Liver (tissue), 3 donors: ENCODE data around the gene MT1F.

Experiments used
- JUND ChIP-seq, 2 donors: IDR thresholded peaks; 2 replicates each; pipeline ENCODE4 v1.6.1; 2016; ENCODE audit warnings: antibody characterized with exemption in 2 of 2
- RAD21 ChIP-seq, 2 donors: IDR thresholded peaks; 2 replicates each; pipeline ENCODE4 v1.6.1; 2016; ENCODE audit warnings: antibody characterized with exemption in 2 of 2, mild to moderate bottlenecking in 2 of 2
- TF ChIP-seq, protein P1 (sequence below): fragments of 150-350 bp; IDR thresholded peaks from 2 replicates; pipeline ENCODE4 v1.5.1; 2017; ENCODE audit warnings: improper control_type of control experiment, low read depth, low read length; ENCODE audit not compliant: missing input control
- TF ChIP-seq, protein P2 (sequence below): IDR thresholded peaks from 2 replicates; pipeline ENCODE4 v1.6.1; 2016; ENCODE audit warnings: antibody characterized with exemption
- donor health status: healthy.
- donor health status: healthy.

DNA sequence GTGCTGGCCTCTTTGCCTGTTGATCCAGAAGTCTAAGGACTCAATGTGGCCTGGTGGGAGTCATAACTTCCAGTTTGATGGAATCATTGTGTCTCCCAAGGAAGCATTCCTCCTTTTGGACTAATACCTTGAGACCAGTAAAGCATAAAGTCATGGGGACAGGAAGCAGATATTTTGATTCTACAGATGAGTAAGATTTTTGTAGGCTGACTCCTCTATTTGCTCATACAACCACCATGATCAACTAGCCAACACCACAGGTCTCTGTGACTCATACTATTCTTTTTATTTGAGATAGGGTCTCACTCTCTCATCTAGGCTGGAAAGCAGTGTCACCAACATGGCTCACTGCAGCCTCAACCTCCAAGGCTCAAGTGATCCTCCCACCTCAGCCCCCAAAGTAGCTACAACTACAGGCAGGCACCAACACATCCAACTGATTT is 43.2 kb upstream of the MT1F start:
- TF ChIP-seq, protein P1, sequence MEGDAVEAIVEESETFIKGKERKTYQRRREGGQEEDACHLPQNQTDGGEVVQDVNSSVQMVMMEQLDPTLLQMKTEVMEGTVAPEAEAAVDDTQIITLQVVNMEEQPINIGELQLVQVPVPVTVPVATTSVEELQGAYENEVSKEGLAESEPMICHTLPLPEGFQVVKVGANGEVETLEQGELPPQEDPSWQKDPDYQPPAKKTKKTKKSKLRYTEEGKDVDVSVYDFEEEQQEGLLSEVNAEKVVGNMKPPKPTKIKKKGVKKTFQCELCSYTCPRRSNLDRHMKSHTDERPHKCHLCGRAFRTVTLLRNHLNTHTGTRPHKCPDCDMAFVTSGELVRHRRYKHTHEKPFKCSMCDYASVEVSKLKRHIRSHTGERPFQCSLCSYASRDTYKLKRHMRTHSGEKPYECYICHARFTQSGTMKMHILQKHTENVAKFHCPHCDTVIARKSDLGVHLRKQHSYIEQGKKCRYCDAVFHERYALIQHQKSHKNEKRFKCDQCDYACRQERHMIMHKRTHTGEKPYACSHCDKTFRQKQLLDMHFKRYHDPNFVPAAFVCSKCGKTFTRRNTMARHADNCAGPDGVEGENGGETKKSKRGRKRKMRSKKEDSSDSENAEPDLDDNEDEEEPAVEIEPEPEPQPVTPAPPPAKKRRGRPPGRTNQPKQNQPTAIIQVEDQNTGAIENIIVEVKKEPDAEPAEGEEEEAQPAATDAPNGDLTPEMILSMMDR, result no peak
- TF ChIP-seq, protein P2, sequence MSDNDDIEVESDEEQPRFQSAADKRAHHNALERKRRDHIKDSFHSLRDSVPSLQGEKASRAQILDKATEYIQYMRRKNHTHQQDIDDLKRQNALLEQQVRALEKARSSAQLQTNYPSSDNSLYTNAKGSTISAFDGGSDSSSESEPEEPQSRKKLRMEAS, result no peak
- no peak for TF ChIP-seq JUND (IDR thresholded peaks at IDR 0.05)
- no peak for TF ChIP-seq RAD21 (IDR thresholded peaks at IDR 0.05)
